T-helper 2 cell treated with Interferon-gamma antibody and Interleukin-4, amounts not matched to agents 5 μg/mL and 100 μg/mL, for 36 hours (primary cell): ENCODE measurements around the gene OPTC.

ENCODE experiments used
- DNase-seq: peaks from one replicate; pipeline ENCODE4 v3.0.0; 2021; ENCODE audit warnings: low spot score
- H3K27ac Mint-ChIP-seq: one replicate; pipeline ENCODE4 v1.8.0; 2021; ENCODE audit warnings: mild to moderate bottlenecking, mixed read lengths
- H3K27me3 Mint-ChIP-seq: one replicate; pipeline ENCODE4 v1.8.0; 2021; ENCODE audit warnings: low read depth, mixed read lengths
- H3K36me3 Mint-ChIP-seq: one replicate; pipeline ENCODE4 v1.8.0; 2021; ENCODE audit warnings: low read depth, mixed read lengths
- H3K4me1 Mint-ChIP-seq: one replicate; pipeline ENCODE4 v1.8.0; 2021; ENCODE audit warnings: low read depth, mixed read lengths
- H3K4me3 Mint-ChIP-seq: one replicate; pipeline ENCODE4 v1.8.0; 2022; ENCODE audit warnings: mild to moderate bottlenecking, moderate library complexity, mixed read lengths
- H3K9me3 Mint-ChIP-seq: one replicate; pipeline ENCODE4 v1.8.0; 2021; ENCODE audit warnings: mixed read lengths

Gene OPTC

GRCh38 chr1:203531063-203531462 lies 37.1 kb downstream of the OPTC start:
- peaks cover 1% of the 10 kb centered on the region for H3K4me1 Mint-ChIP-seq
- peaks cover 3% of the 10 kb centered on the region for H3K27me3 Mint-ChIP-seq
- no peak overlapping the region for H3K4me3 Mint-ChIP-seq
- H3K27ac Mint-ChIP-seq, result no peak overlapping the region
- DNase-seq, result no peak
- no peaks in the 10 kb centered on the region for H3K36me3 Mint-ChIP-seq
- no peaks in the 10 kb centered on the region for H3K9me3 Mint-ChIP-seq

GRCh38 chr1:203534012-203534411 lies 40.1 kb downstream of the OPTC start:
- Mint-ChIP-seq H3K4me3 (no peak overlapping the region), H3K27me3 (peaks cover 5% of the 10 kb centered on the region), H3K27ac (no peak overlapping the region), H3K36me3 (no peaks in the 10 kb centered on the region), H3K4me1 (peaks cover 1% of the 10 kb centered on the region), H3K9me3 (no peaks in the 10 kb centered on the region)
- no peak for DNase-seq

DNA sequence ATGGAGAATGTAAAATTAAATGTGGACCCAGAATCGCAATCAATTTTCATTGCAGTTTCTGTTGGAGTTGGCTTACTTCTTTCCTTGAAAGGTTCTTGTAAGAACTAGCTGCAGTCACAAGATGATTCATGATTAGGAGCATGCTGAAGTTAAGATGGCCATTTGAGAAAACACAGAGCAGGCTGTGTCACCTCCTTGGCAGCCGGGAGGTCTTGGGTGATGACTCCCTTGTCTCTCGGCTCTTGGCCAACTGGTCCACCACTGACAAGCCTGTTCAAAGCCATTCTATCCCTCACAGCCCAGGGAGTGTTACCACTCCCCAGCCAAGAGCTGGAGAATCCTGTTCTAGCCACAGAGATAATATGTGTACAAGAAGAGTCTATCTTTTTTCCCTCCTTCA lies 40.6 kb downstream of the OPTC start:
- no peak for DNase-seq
- H3K27me3 Mint-ChIP-seq, result peaks cover 5% of the 10 kb centered on the region
- peaks cover under 1% of the 10 kb centered on the region for H3K4me1 Mint-ChIP-seq
- no peak overlapping the region for H3K27ac Mint-ChIP-seq
- H3K4me3 Mint-ChIP-seq, result no peak overlapping the region
- no peaks in the 10 kb centered on the region for H3K9me3 Mint-ChIP-seq
- no peaks in the 10 kb centered on the region for H3K36me3 Mint-ChIP-seq

DNA sequence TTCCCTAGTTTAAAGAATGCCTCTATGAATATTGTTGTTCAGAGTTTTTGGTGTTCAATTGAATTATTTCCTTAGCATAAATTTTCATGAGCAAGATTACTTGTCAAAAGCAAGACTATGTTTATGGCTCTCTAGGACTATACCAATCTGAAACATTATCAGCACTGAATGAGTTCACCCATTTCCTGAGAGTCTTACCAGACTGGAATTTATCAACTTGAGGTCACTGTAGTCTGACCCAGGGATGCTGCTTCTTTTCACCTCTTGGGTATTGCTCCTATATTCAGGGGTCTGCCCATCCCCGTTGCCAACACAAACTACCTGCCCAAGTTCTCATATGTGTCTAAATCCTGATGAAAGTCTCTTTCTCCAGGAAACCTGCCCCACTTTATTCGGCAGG lies 42.6 kb downstream of the OPTC start:
- DNase-seq, result no peak
- H3K9me3 Mint-ChIP-seq, result no peaks in the 10 kb centered on the region
- no peak overlapping the region for H3K27ac Mint-ChIP-seq
- H3K27me3 Mint-ChIP-seq, result peaks cover 5% of the 10 kb centered on the region
- H3K36me3 Mint-ChIP-seq, result no peaks in the 10 kb centered on the region
- H3K4me3 Mint-ChIP-seq, result no peak overlapping the region
- no peaks in the 10 kb centered on the region for H3K4me1 Mint-ChIP-seq

- Mint-ChIP-seq H3K27ac (no peak overlapping the region), H3K4me1 (no peaks in the 10 kb centered on the region), H3K27me3 (peaks cover 4% of the 10 kb centered on the region)
Measured at GRCh38 chr1:203536980-203537455, 43.1 kb downstream of the OPTC start.

GRCh38 chr1:203537806-203538464 lies 44.0 kb downstream of the OPTC start:
- Mint-ChIP-seq H3K9me3 (no peaks in the 10 kb centered on the region), H3K27ac (no peak overlapping the region)
- DNase-seq, result no peak

More at GRCh38 chr1:203536980-203537455, 43.1 kb downstream of the OPTC start:
- no peaks in the 10 kb centered on the region for H3K9me3 Mint-ChIP-seq
- no peak overlapping the region for H3K4me3 Mint-ChIP-seq
- H3K36me3 Mint-ChIP-seq, result no peaks in the 10 kb centered on the region
- no peak for DNase-seq

DNA sequence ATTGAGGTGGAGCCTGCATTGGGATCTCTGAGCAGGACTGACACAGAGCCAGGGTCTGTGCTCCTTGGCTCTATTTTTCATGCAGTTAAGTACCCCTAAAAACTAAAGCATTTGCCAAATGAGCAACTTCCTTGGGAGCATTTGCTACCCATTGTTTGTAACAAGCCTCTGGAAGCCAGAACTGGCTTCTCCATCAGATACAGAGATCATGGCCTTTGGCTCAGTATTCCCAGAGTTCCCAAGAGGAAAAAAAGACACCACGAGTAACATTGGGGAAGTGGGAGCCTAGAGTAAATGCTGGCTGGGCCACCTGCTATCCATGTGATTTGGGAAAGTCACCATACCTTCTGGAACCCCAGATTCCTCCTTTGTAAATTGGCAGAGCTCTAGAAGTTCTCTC lies 44.8 kb downstream of the OPTC start:
- DNase-seq, result no peak
- Mint-ChIP-seq H3K27me3 (peaks cover 3% of the 10 kb centered on the region), H3K36me3 (no peaks in the 10 kb centered on the region), H3K4me1 (no peaks in the 10 kb centered on the region), H3K9me3 (no peaks in the 10 kb centered on the region), H3K4me3 (no peak overlapping the region), H3K27ac (no peak overlapping the region)

More at GRCh38 chr1:203537806-203538464, 44.0 kb downstream of the OPTC start:
- Mint-ChIP-seq H3K4me3 (no peak overlapping the region), H3K4me1 (no peaks in the 10 kb centered on the region), H3K36me3 (no peaks in the 10 kb centered on the region), H3K27me3 (peaks cover 3% of the 10 kb centered on the region)

DNA sequence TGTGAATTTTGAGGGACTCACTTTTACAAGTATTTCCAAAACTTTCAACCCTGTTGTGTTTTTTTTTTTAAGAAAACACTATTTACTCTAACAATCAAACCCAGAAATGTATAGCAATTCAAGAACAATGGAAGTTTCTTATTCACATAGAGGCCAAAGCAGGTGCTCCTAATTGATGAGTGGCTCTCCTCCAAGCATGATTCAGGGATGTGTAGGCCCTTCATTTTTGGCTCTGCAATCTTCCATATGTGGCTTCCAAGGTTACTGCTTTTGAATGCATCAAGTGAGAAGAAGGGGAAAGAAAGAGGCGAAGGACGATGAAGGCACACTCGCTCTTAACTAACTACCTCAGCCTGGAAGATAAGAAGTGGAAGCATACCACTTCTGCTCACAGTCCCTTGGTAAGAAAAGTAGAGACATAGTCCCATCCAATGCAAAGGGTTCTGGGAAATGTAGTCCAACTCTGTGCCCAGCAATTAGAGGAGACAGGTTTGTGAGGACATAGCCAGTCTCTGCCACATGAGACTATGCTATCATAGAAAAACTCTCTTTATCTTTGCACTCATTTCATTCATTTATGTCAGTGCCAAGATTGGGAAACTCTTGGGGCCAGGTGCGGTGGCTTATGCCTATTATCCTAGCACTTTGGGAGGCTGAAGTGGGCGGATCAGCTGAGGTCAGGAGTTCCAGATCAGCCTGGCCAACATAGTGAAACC lies 46.0 kb downstream of the OPTC start:
- Mint-ChIP-seq H3K4me3 (no peak overlapping the region), H3K27me3 (peaks cover 3% of the 10 kb centered on the region), H3K27ac (no peak overlapping the region), H3K36me3 (no peaks in the 10 kb centered on the region), H3K4me1 (no peaks in the 10 kb centered on the region), H3K9me3 (no peaks in the 10 kb centered on the region)
- DNase-seq, result no peak

DNA sequence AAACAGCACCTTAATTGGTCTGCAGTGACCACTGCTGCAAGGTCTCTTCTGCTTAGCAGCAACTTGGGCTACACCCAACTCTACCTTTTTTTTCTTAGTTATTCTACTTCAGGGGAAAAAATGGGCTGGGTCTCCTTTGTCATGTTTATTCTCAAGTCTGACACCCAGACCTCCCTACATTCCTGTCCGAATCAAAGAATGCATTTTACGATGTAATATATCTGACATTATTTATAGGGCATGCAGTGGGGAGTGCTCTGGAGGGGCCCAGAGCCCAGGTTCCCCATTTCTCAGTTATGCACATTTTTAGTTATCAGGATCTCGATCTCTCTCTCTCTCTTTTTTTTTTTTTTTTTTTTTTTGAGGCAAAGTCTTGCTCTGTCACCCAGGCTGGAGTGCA lies 50.5 kb downstream of the OPTC start:
- H3K4me1 Mint-ChIP-seq, result peaks cover 3% of the 10 kb centered on the region
- no peak overlapping the region for H3K27ac Mint-ChIP-seq
- no peak for DNase-seq

GRCh38 chr1:203544978-203545816 lies 51.2 kb downstream of the OPTC start:
- Mint-ChIP-seq H3K4me3 (no peak overlapping the region), H3K36me3 (no peaks in the 10 kb centered on the region), H3K27me3 (peaks cover 11% of the 10 kb centered on the region), H3K4me1 (peaks cover 3% of the 10 kb centered on the region), H3K9me3 (no peaks in the 10 kb centered on the region), H3K27ac (no peak overlapping the region)
- no peak for DNase-seq

More for the DNA sequence above, 50.5 kb downstream of the OPTC start:
- peaks cover 11% of the 10 kb centered on the region for H3K27me3 Mint-ChIP-seq
- no peak overlapping the region for H3K4me3 Mint-ChIP-seq
- H3K36me3 Mint-ChIP-seq, result no peaks in the 10 kb centered on the region
- H3K9me3 Mint-ChIP-seq, result no peaks in the 10 kb centered on the region

- Mint-ChIP-seq H3K27ac (no peak overlapping the region), H3K36me3 (no peaks in the 10 kb centered on the region), H3K27me3 (peaks cover 11% of the 10 kb centered on the region), H3K4me3 (no peak overlapping the region), H3K4me1 (peaks cover 3% of the 10 kb centered on the region), H3K9me3 (no peaks in the 10 kb centered on the region)
- DNase-seq, result no peak
Measured at GRCh38 chr1:203546274-203546673, 52.3 kb downstream of the OPTC start.

DNA sequence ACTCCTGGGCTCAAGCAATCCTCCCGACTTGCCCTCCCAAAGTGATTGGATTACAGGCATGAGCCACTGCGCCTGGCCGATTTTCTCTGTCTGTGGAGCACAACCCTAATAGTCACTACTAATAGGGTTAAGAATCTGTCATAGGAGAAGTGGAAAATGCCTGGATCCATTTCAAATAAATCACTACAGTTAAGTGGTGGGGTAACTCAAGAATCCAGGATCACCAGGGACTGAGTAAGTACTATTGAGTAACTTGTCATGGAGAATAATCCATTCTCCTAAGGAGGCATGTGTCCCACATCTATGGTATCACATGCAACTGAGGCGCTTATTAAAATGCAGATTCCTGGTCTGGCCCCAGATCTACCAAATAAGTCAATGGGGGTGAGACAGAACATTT lies 53.2 kb downstream of the OPTC start:
- Mint-ChIP-seq H3K27me3 (peaks cover 11% of the 10 kb centered on the region), H3K9me3 (no peaks in the 10 kb centered on the region), H3K4me3 (no peak overlapping the region), H3K36me3 (no peaks in the 10 kb centered on the region), H3K27ac (no peak overlapping the region), H3K4me1 (peaks cover 3% of the 10 kb centered on the region)
- DNase-seq, result no peak

- Mint-ChIP-seq H3K4me1 (peaks cover 3% of the 10 kb centered on the region), H3K9me3 (no peaks in the 10 kb centered on the region), H3K36me3 (no peaks in the 10 kb centered on the region), H3K27me3 (peaks cover 14% of the 10 kb centered on the region), H3K4me3 (no peak overlapping the region), H3K27ac (no peak overlapping the region)
- DNase-seq, result no peak
Measured at GRCh38 chr1:203547771-203548421, 53.9 kb downstream of the OPTC start.
